ENCODE results near the gene ERCC2.
"Not testable (repeated sequence)": the region's sequence is repeated elsewhere in the genome, so short reads cannot be mapped to it uniquely, and the experiment has no call there.

The ERCC2 gene

DNA sequence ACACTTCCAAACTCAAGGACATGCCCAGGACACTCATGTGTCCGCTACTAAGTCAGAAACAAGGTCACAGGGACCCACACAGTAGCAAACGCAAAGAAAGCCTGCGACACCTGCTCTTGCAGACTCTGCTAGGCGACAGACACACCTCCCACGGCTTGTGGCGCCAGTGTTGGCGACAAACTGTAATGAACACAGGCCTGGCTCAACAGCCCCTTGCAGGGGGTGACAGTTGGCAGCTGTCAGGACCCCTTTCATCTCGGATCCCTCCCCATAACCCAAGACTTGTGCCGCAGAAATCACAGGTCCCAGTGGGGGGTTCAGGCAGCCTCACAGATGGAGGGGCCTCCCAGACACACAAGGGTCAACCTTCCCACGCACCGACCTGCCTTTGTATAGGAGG is 48.1 kb downstream of the ERCC2 start:
- Histone ChIP-seq H3K4me3 (ENCODE audit: low read length) (no peak overlapping the region), H3K36me3 (ENCODE audit: control insufficient read depth, low read depth, low read length) (no peaks in the 10 kb centered on the region), H3K27me3 (ENCODE audit: control insufficient read depth, insufficient read depth, low read length) (peaks cover 25% of the 10 kb centered on the region), H3K9me3 (ENCODE audit: control insufficient read depth, low read depth, low read length) (no peaks in the 10 kb centered on the region), H3K27ac (ENCODE audit: low read length) (no peak overlapping the region), H3K4me1 (ENCODE audit: control insufficient read depth, low read depth, low read length) (peaks cover 3% of the 10 kb centered on the region), H3K9ac (ENCODE audit: low read length) (no peak overlapping the region)

DNA sequence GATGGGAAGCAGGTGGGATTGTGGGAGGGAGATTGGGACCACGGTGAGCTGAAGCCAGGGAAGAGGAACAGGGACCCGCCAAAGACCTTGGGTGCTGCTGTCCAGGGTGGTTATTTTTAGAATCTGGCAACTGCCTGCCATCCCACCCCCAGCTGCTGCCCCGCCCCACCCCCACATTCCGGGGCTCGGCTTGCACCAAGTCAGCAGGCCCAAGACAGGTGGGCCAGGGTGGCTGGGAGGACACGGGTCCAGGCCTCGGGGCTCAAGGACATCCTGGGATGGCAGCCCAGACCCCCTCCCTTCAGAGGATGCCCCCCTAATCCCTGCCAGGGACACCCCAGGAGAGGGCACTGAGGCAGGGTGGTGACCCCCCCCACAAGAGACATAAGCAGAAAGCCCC is 48.5 kb downstream of the ERCC2 start:
- H3K27ac ChIP-seq (ENCODE audit: low read length): no peak overlapping the region
- no peak overlapping the region for H3K9ac ChIP-seq (ENCODE audit: low read length)
- no peaks in the 10 kb centered on the region for H3K9me3 ChIP-seq (ENCODE audit: control insufficient read depth, low read depth, low read length)
- H3K36me3 ChIP-seq (ENCODE audit: control insufficient read depth, low read depth, low read length): no peaks in the 10 kb centered on the region
- H3K4me3 ChIP-seq (ENCODE audit: low read length): no peak overlapping the region
- H3K27me3 ChIP-seq (ENCODE audit: control insufficient read depth, insufficient read depth, low read length): peaks cover 25% of the 10 kb centered on the region
- H3K4me1 ChIP-seq (ENCODE audit: control insufficient read depth, low read depth, low read length): peaks cover 3% of the 10 kb centered on the region

GRCh38 chr19:45320997-45321775 is 49.2 kb downstream of the ERCC2 start:
- Histone ChIP-seq H3K27me3 (ENCODE audit: control insufficient read depth, insufficient read depth, low read length) (peaks cover 25% of the 10 kb centered on the region), H3K27ac (ENCODE audit: low read length) (no peak overlapping the region), H3K4me1 (ENCODE audit: control insufficient read depth, low read depth, low read length) (peaks cover 3% of the 10 kb centered on the region), H3K36me3 (ENCODE audit: control insufficient read depth, low read depth, low read length) (no peaks in the 10 kb centered on the region), H3K9ac (ENCODE audit: low read length) (no peak overlapping the region), H3K4me3 (ENCODE audit: low read length) (no peak overlapping the region), H3K9me3 (ENCODE audit: control insufficient read depth, low read depth, low read length) (no peaks in the 10 kb centered on the region)

DNA sequence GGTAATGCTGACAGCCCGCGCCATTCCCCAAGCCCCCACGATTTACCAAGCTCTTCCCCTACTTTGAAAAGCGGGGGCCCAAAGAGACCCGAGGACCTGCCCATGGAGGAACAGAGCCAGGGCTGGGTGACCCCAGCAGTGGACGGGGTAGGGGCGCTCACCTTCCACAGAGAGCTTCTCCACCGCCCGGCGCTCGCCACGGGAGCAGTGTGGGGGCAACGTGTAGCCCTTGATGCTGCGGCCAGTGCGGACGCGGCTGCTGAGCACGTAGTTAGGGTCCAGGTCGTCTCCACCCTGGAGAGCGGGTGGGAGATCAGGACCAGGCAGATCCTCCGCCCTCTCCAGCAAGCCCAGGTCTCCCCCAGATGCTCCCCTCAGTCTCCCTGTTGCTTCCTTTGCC is 55.1 kb downstream of the ERCC2 start:
- Histone ChIP-seq H3K9ac (ENCODE audit: low read length) (no peak overlapping the region), H3K4me1 (ENCODE audit: control insufficient read depth, low read depth, low read length) (no peaks in the 10 kb centered on the region), H3K27ac (ENCODE audit: low read length) (no peak overlapping the region), H3K27me3 (ENCODE audit: control insufficient read depth, insufficient read depth, low read length) (peaks cover 28% of the 10 kb centered on the region), H3K4me3 (ENCODE audit: low read length) (no peak overlapping the region), H3K36me3 (ENCODE audit: control insufficient read depth, low read depth, low read length) (no peaks in the 10 kb centered on the region), H3K9me3 (ENCODE audit: control insufficient read depth, low read depth, low read length) (no peaks in the 10 kb centered on the region)

- Histone ChIP-seq H3K27ac (ENCODE audit: low read length) (no peak overlapping the region), H3K9me3 (ENCODE audit: control insufficient read depth, low read depth, low read length) (no peaks in the 10 kb centered on the region), H3K9ac (ENCODE audit: low read length) (no peak overlapping the region), H3K36me3 (ENCODE audit: control insufficient read depth, low read depth, low read length) (no peaks in the 10 kb centered on the region), H3K4me3 (ENCODE audit: low read length) (no peak overlapping the region), H3K27me3 (ENCODE audit: control insufficient read depth, insufficient read depth, low read length) (peaks cover 28% of the 10 kb centered on the region), H3K4me1 (ENCODE audit: control insufficient read depth, low read depth, low read length) (no peaks in the 10 kb centered on the region)
These were observed 55.6 kb downstream of the ERCC2 start for GRCh38 chr19:45314708-45315245.

GRCh38 chr19:45312285-45312684 is 58.1 kb downstream of the ERCC2 start:
- H3K9ac ChIP-seq (ENCODE audit: low read length); H3K4me1 ChIP-seq (ENCODE audit: control insufficient read depth, low read depth, low read length); H3K9me3 ChIP-seq (ENCODE audit: control insufficient read depth, low read depth, low read length); H3K36me3 ChIP-seq (ENCODE audit: control insufficient read depth, low read depth, low read length); H3K4me3 ChIP-seq (ENCODE audit: low read length); H3K27ac ChIP-seq (ENCODE audit: low read length): not testable (repeated sequence)
- peaks cover 28% of the 10 kb centered on the region for H3K27me3 ChIP-seq (ENCODE audit: control insufficient read depth, insufficient read depth, low read length)

GRCh38 chr19:45311621-45312020 is 58.8 kb downstream of the ERCC2 start:
- Histone ChIP-seq H3K9me3 (ENCODE audit: control insufficient read depth, low read depth, low read length) (no peaks in the 10 kb centered on the region), H3K27me3 (ENCODE audit: control insufficient read depth, insufficient read depth, low read length) (peaks cover 28% of the 10 kb centered on the region), H3K36me3 (ENCODE audit: control insufficient read depth, low read depth, low read length) (no peaks in the 10 kb centered on the region), H3K4me1 (ENCODE audit: control insufficient read depth, low read depth, low read length) (peaks cover 3% of the 10 kb centered on the region), H3K27ac (ENCODE audit: low read length) (no peak overlapping the region), H3K9ac (ENCODE audit: low read length) (no peak overlapping the region), H3K4me3 (ENCODE audit: low read length) (no peak overlapping the region)

DNA sequence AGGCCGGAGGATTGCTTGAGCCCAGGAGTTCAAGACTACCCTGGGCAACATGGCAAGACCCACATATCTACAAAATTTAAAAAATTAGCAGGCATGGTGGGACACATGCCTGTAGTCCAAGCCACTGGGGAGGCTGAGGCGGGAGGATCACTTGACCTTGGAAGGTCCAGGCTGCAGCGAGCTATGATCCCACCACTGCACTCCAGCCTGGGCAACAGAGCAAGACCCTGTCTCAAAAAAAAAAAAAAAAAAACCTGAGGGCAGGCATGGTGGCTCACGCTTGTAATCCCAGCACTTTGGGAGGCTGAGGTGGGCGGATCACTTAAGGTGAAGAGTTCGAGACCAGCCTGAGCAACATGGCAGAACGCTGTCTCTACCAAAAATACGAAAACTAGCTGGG is 61.1 kb downstream of the ERCC2 start:
- not testable (repeated sequence) for H3K36me3 ChIP-seq (ENCODE audit: control insufficient read depth, low read depth, low read length); H3K4me3 ChIP-seq (ENCODE audit: low read length); H3K9me3 ChIP-seq (ENCODE audit: control insufficient read depth, low read depth, low read length); H3K4me1 ChIP-seq (ENCODE audit: control insufficient read depth, low read depth, low read length); H3K9ac ChIP-seq (ENCODE audit: low read length); H3K27ac ChIP-seq (ENCODE audit: low read length)
- H3K27me3 ChIP-seq (ENCODE audit: control insufficient read depth, insufficient read depth, low read length): peaks cover 25% of the 10 kb centered on the region

DNA sequence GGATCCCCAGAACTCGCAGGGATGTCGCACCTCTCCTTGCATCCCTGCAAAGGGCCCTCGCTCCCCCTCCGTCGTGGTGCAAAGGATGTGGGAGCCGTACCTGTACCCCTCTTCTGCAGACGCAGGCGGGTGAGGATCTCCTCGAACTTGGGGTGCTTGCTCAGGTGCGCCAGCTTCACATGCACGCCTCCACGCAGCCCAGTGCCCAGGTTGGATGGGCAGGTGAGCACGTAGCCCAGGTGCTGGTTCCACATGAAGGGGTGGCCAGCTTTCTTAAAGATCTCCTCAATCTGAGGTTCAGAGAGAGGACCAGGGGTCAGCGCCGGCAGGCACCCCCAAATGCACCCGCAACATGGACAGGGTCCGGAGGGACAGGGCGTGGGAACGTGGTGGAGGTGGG is 63.0 kb downstream of the ERCC2 start:
- H3K9me3 ChIP-seq (ENCODE audit: control insufficient read depth, low read depth, low read length): no peaks in the 10 kb centered on the region
- no peak overlapping the region for H3K4me3 ChIP-seq (ENCODE audit: low read length)
- peaks cover 6% of the 10 kb centered on the region for H3K4me1 ChIP-seq (ENCODE audit: control insufficient read depth, low read depth, low read length)
- H3K27ac ChIP-seq (ENCODE audit: low read length): no peak overlapping the region
- no peak overlapping the region for H3K9ac ChIP-seq (ENCODE audit: low read length)
- H3K27me3 ChIP-seq (ENCODE audit: control insufficient read depth, insufficient read depth, low read length): peaks cover 17% of the 10 kb centered on the region
- no peaks in the 10 kb centered on the region for H3K36me3 ChIP-seq (ENCODE audit: control insufficient read depth, low read depth, low read length)

- H3K9ac ChIP-seq (ENCODE audit: low read length): no peak overlapping the region
- H3K4me3 ChIP-seq (ENCODE audit: low read length): no peak overlapping the region
- no peak overlapping the region for H3K27ac ChIP-seq (ENCODE audit: low read length)
- H3K4me1 ChIP-seq (ENCODE audit: control insufficient read depth, low read depth, low read length): peaks cover 6% of the 10 kb centered on the region
- H3K36me3 ChIP-seq (ENCODE audit: control insufficient read depth, low read depth, low read length): no peaks in the 10 kb centered on the region
- H3K9me3 ChIP-seq (ENCODE audit: control insufficient read depth, low read depth, low read length): no peaks in the 10 kb centered on the region
- peaks cover 17% of the 10 kb centered on the region for H3K27me3 ChIP-seq (ENCODE audit: control insufficient read depth, insufficient read depth, low read length)
These were observed 63.8 kb downstream of the ERCC2 start for GRCh38 chr19:45306518-45307027.

DNA sequence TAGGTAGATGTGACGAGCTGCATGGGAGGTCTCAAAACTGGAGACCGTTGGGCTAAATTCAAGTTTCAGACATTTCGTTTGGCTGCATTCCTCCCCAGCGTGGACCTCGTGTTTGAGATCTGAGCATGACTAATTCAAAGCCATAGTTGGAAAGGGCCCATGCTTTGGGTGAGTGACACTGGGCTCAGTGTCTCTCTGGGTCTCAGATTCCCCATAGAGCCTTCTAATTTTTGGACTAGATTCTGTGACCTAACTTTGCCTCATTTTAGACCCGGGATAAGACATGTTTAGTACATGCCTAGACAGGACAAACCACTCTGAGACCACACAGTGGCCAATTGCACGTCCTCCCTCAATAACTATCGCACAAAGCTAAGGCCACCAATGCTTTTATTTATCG is 64.3 kb downstream of the ERCC2 start:
- H3K4me3 ChIP-seq (ENCODE audit: low read length): no peak overlapping the region
- no peak overlapping the region for H3K27ac ChIP-seq (ENCODE audit: low read length)
- peaks cover 17% of the 10 kb centered on the region for H3K27me3 ChIP-seq (ENCODE audit: control insufficient read depth, insufficient read depth, low read length)
- no peaks in the 10 kb centered on the region for H3K36me3 ChIP-seq (ENCODE audit: control insufficient read depth, low read depth, low read length)
- H3K9me3 ChIP-seq (ENCODE audit: control insufficient read depth, low read depth, low read length): no peaks in the 10 kb centered on the region
- H3K4me1 ChIP-seq (ENCODE audit: control insufficient read depth, low read depth, low read length): peaks cover 6% of the 10 kb centered on the region
- H3K9ac ChIP-seq (ENCODE audit: low read length): no peak overlapping the region

GRCh38 chr19:45305421-45305820 is 65.0 kb downstream of the ERCC2 start:
- no peaks in the 10 kb centered on the region for H3K9me3 ChIP-seq (ENCODE audit: control insufficient read depth, low read depth, low read length)
- H3K36me3 ChIP-seq (ENCODE audit: control insufficient read depth, low read depth, low read length): no peaks in the 10 kb centered on the region
- no peak overlapping the region for H3K4me3 ChIP-seq (ENCODE audit: low read length)
- peaks cover 6% of the 10 kb centered on the region for H3K4me1 ChIP-seq (ENCODE audit: control insufficient read depth, low read depth, low read length)
- H3K9ac ChIP-seq (ENCODE audit: low read length): no peak overlapping the region
- H3K27ac ChIP-seq (ENCODE audit: low read length): no peak overlapping the region
- H3K27me3 ChIP-seq (ENCODE audit: control insufficient read depth, insufficient read depth, low read length): peaks cover 17% of the 10 kb centered on the region

Data from iPS-18a (cell line).